Type B pancreatic cell (in vitro differentiated cells): Measurements from ENCODE around the gene ZNF845. TPM values are rescaled to one million over a fixed set of nuclear protein-coding genes. Genes with fewer than 3 reads are reported as not detected.
"Not testable (repeated sequence)": the region's sequence is repeated elsewhere in the genome, so short reads cannot be mapped to it uniquely, and the experiment has no call there.

Source experiments
- DNase-seq: peaks from one replicate; pipeline ENCODE4 v3.0.0; 2021; ENCODE audit warnings: mixed read lengths; ENCODE audit not compliant: unreplicated experiment; ENCODE audit errors: extremely low spot score
- H3K27ac Mint-ChIP-seq: 2 replicates; pipeline ENCODE4 v1.8.0; 2021; ENCODE audit warnings: mild to moderate bottlenecking, mixed read lengths
- H3K27me3 Mint-ChIP-seq: 2 replicates; pipeline ENCODE4 v1.8.0; 2021; ENCODE audit warnings: mixed read lengths
- H3K36me3 Mint-ChIP-seq: 2 replicates; pipeline ENCODE4 v1.8.0; 2021; ENCODE audit warnings: mixed read lengths
- H3K4me1 Mint-ChIP-seq: one replicate; pipeline ENCODE4 v1.8.0; 2021; ENCODE audit warnings: mixed read lengths; ENCODE audit not compliant: unreplicated experiment
- H3K4me3 Mint-ChIP-seq: 2 replicates; pipeline ENCODE4 v1.8.0; 2021; ENCODE audit warnings: mild to moderate bottlenecking, mixed read lengths
- H3K9me3 Mint-ChIP-seq: 2 replicates; pipeline ENCODE4 v1.8.0; 2021; ENCODE audit warnings: mixed read lengths
- CTCF ChIP-seq: fragments of 200-600 bp; sonication (generic); conservative IDR thresholded peaks from 2 replicates; pipeline ENCODE4 v1.5.0; 2021; ENCODE audit warnings: antibody characterized with exemption, mild to moderate bottlenecking
- total RNA-seq: library from RNA; stranded (reverse); gene quantifications from 2 replicates; pipeline ENCODE4 v1.2.1, GENCODE V29; 2021; ENCODE audit warnings: low replicate concordance

ZNF845 gene
- total RNA-seq, 1 donor from 2014 or later: 9.3 TPM

- peaks cover 8% of the 10 kb centered on the region for H3K9me3 Mint-ChIP-seq
- peaks cover 9% of the 10 kb centered on the region for H3K4me1 Mint-ChIP-seq
- DNase-seq: no peak
- no peaks in the 10 kb centered on the region for H3K27me3 Mint-ChIP-seq
- H3K4me3 Mint-ChIP-seq: no peak overlapping the region
- no peak overlapping the region for H3K27ac Mint-ChIP-seq
- H3K36me3 Mint-ChIP-seq: peaks cover 18% of the 10 kb centered on the region
- TF ChIP-seq CTCF: no peak
Measured at GRCh38 chr19:53389978-53390377, 56.4 kb downstream of the ZNF845 start.

GRCh38 chr19:53394522-53394973, 61.0 kb downstream of the ZNF845 start:
- Mint-ChIP-seq H3K27me3 (no peaks in the 10 kb centered on the region), H3K4me3 (peak overlapping the region; percentile 92), H3K9me3 (no peaks in the 10 kb centered on the region), H3K4me1 (peaks cover 17% of the 10 kb centered on the region), H3K27ac (peak overlapping the region; percentile 91), H3K36me3 (peaks cover 10% of the 10 kb centered on the region)
- no peak for DNase-seq
- no peak for TF ChIP-seq CTCF

- peaks cover 17% of the 10 kb centered on the region for H3K4me1 Mint-ChIP-seq
- H3K27ac Mint-ChIP-seq: peak within 1 kb of the TSS; percentile 91
- peak; percentile 72 for TF ChIP-seq CTCF
- H3K27me3 Mint-ChIP-seq: no peaks in the 10 kb centered on the region
- H3K9me3 Mint-ChIP-seq: no peaks in the 10 kb centered on the region
- H3K36me3 Mint-ChIP-seq: peaks cover 14% of the 10 kb centered on the region
- peak within 1 kb of the TSS; percentile 92 for H3K4me3 Mint-ChIP-seq
- DNase-seq: peak; percentile 97
Measured at GRCh38 chr19:53394974-53395839, 61.7 kb downstream of the ZNF845 start, which contains the start of gene ZNF765. ZNF765 (plus strand) TSS chr19:53395149; CDS start chr19:53398016, 2,867 bp downstream.

GRCh38 chr19:53395840-53396524, 62.4 kb downstream of the ZNF845 start:
- not testable (repeated sequence) for H3K9me3 Mint-ChIP-seq, H3K27me3 Mint-ChIP-seq, DNase-seq
- Mint-ChIP-seq H3K4me1 (peaks cover 17% of the 10 kb centered on the region), H3K27ac (peak overlapping the region; percentile 91), H3K36me3 (peaks cover 17% of the 10 kb centered on the region), H3K4me3 (peak overlapping the region; percentile 92)

- Mint-ChIP-seq H3K36me3 (peaks cover 19% of the 10 kb centered on the region), H3K4me3 (peak overlapping the region; percentile 92), H3K9me3 (no peaks in the 10 kb centered on the region), H3K27me3 (no peaks in the 10 kb centered on the region), H3K27ac (peak overlapping the region; percentile 91), H3K4me1 (peaks cover 17% of the 10 kb centered on the region)
- TF ChIP-seq CTCF: no peak
- DNase-seq: no peak
Measured at GRCh38 chr19:53396525-53396868, 62.9 kb downstream of the ZNF845 start.

GRCh38 chr19:53397918-53398317, 64.4 kb downstream of the ZNF845 start:
- H3K27me3 Mint-ChIP-seq, H3K9me3 Mint-ChIP-seq, DNase-seq: not testable (repeated sequence)
- Mint-ChIP-seq H3K36me3 (peaks cover 24% of the 10 kb centered on the region), H3K4me1 (peaks cover 17% of the 10 kb centered on the region), H3K4me3 (peak overlapping the region; percentile 71), H3K27ac (peak overlapping the region; percentile 82)

Other genes with a start within 250 kb of the ZNF845 start
- gene ZNF160, start 230.3 kb upstream of the ZNF845 start, total RNA-seq: 30.7 and 35.9 TPM in 2 replicates
- gene ZNF415, start 200.8 kb upstream of the ZNF845 start, total RNA-seq: 15.5 and 15.6 TPM in 2 replicates
- 14.6 and 15.8 TPM in 2 replicates for gene ZNF347, start 174.7 kb upstream of the ZNF845 start, total RNA-seq
- 5.0 and 7.2 TPM in 2 replicates for gene ZNF665, start 140.4 kb upstream of the ZNF845 start, total RNA-seq
- 47.1 and 47.9 TPM in 2 replicates for gene ZNF677, start 78.9 kb upstream of the ZNF845 start, total RNA-seq
- not detected in 2 replicates for gene VN1R2, start 75.5 kb upstream of the ZNF845 start, total RNA-seq
- gene VN1R4, start 66.0 kb upstream of the ZNF845 start, total RNA-seq: not detected in 2 replicates
- gene ZNF525, start 32.0 kb downstream of the ZNF845 start, total RNA-seq: 19.7 and 31.3 TPM in 2 replicates
- 14.5 and 20.0 TPM in 2 replicates for gene ZNF765, start 61.4 kb downstream of the ZNF845 start, total RNA-seq
- 15.3 and 18.0 TPM in 2 replicates for gene ZNF761, start 98.2 kb downstream of the ZNF845 start, total RNA-seq
- gene ZNF813, start 134.0 kb downstream of the ZNF845 start, total RNA-seq: 7.6 and 10.6 TPM in 2 replicates
- 13.7 and 25.7 TPM in 2 replicates for gene ZNF331, start 204.4 kb downstream of the ZNF845 start, total RNA-seq